Measurements from ENCODE around the gene POLD4. TPM values are rescaled to one million over a fixed set of nuclear protein-coding genes. Genes with fewer than 3 reads are reported as not detected.
A peak's percentile ranks its signal among the peaks of the same experiment; 100 is the strongest.

The POLD4 gene
- total RNA-seq, 3 donors from 2014 or later: 16.4 to 23.8 (median 22.0) TPM

- no peak for DNase-seq
- peak; percentile 20 to 25 for ATAC-seq
- Mint-ChIP-seq H3K36me3 (ENCODE audit: insufficient read depth) (peaks cover 5% of the 10 kb centered on the region), H3K4me3 (peak overlapping the region; percentile 35), H3K27me3 (ENCODE audit: low read depth) (no peaks in the 10 kb centered on the region), H3K9me3 (no peaks in the 10 kb centered on the region), H3K4me1 (ENCODE audit: low read depth) (peaks cover 17% of the 10 kb centered on the region)
Measured at GRCh38 chr11:67302571-67303131, 50.7 kb downstream of the POLD4 start.

- peaks cover 6% of the 10 kb centered on the region for H3K36me3 Mint-ChIP-seq (ENCODE audit: insufficient read depth)
- ATAC-seq (no peak), DNase-seq (no peak)
- H3K27me3 Mint-ChIP-seq (ENCODE audit: low read depth): no peaks in the 10 kb centered on the region
- peaks cover 17% of the 10 kb centered on the region for H3K4me1 Mint-ChIP-seq (ENCODE audit: low read depth)
- H3K4me3 Mint-ChIP-seq: peak overlapping the region; percentile 35
- peaks cover under 1% of the 10 kb centered on the region for H3K9me3 Mint-ChIP-seq
Measured at GRCh38 chr11:67301951-67302516, 51.3 kb downstream of the POLD4 start.

GRCh38 chr11:67301313-67301921, 51.9 kb downstream of the POLD4 start:
- Mint-ChIP-seq H3K4me3 (no peak overlapping the region), H3K9me3 (peaks cover 6% of the 10 kb centered on the region), H3K4me1 (ENCODE audit: low read depth) (peaks cover 17% of the 10 kb centered on the region), H3K36me3 (ENCODE audit: insufficient read depth) (peaks cover 12% of the 10 kb centered on the region), H3K27me3 (ENCODE audit: low read depth) (no peaks in the 10 kb centered on the region)
- ATAC-seq: no peak
- no peak for DNase-seq

Other genes starting within 250 kb of the POLD4 start
- 100 to 1,000 TPM in 2 of 3 donors, 10 to 100 TPM in 1; 94.2 to 114 (median 104) TPM for gene KDM2A, start 234.3 kb downstream of the POLD4 start, total RNA-seq
- gene GRK2, start 87.1 kb downstream of the POLD4 start, total RNA-seq: 100 to 1,000 TPM; 152 to 172 (median 171) TPM
- gene ANKRD13D, start 64.2 kb downstream of the POLD4 start, total RNA-seq: 10 to 100 TPM; 67.7 to 75.4 (median 69.8) TPM
- gene SSH3, start 50.0 kb downstream of the POLD4 start, total RNA-seq: 1 to 10 TPM; 4.8 to 7.2 (median 6.6) TPM
- gene CLCF1, start 20.1 kb upstream of the POLD4 start, total RNA-seq: 1 to 10 TPM in 2 of 3 donors, under 1 TPM in 1; 0.56 to 1.5 (median 1.4) TPM
- gene RAD9A, start 38.4 kb upstream of the POLD4 start, total RNA-seq: 10 to 100 TPM; 36.2 to 40.0 (median 36.2) TPM
- gene PPP1CA, start 48.3 kb upstream of the POLD4 start, total RNA-seq: 100 to 1,000 TPM; 262 to 265 (median 264) TPM
- 10 to 100 TPM; 63.5 to 90.1 (median 68.5) TPM for gene TBC1D10C, start 50.5 kb upstream of the POLD4 start, total RNA-seq
- 1 to 10 TPM; 1.4 to 2.2 (median 1.5) TPM for gene CARNS1, start 62.1 kb upstream of the POLD4 start, total RNA-seq
- gene RPS6KB2, start 74.9 kb upstream of the POLD4 start, total RNA-seq: 10 to 100 TPM; 90.3 to 97.2 (median 92.7) TPM
- gene PTPRCAP, start 84.1 kb upstream of the POLD4 start, total RNA-seq: 100 to 1,000 TPM in 2 of 3 donors, 10 to 100 TPM in 1; 61.5 to 114 (median 108) TPM
- gene CORO1B, start 89.9 kb upstream of the POLD4 start, total RNA-seq: 100 to 1,000 TPM in 2 of 3 donors, 10 to 100 TPM in 1; 97.5 to 139 (median 114) TPM
- gene GPR152, start 99.2 kb upstream of the POLD4 start, total RNA-seq: not detected
- 1 to 10 TPM in 2 of 3 donors, under 1 TPM in 1; 0.48 to 1.5 (median 1.1) TPM for gene CABP4, start 101.8 kb upstream of the POLD4 start, total RNA-seq
- gene TMEM134, start 115.7 kb upstream of the POLD4 start, total RNA-seq: 10 to 100 TPM; 31.1 to 36.3 (median 32.9) TPM
- gene AIP, start 129.5 kb upstream of the POLD4 start, total RNA-seq: 100 to 1,000 TPM; 156 to 183 (median 166) TPM
- gene PITPNM1, start 151.8 kb upstream of the POLD4 start, total RNA-seq: 100 to 1,000 TPM in 1 of 3 donors, 10 to 100 TPM in 2; 88.8 to 118 (median 96.4) TPM
- 10 to 100 TPM; 79.1 to 89.1 (median 86.2) TPM for gene CDK2AP2, start 154.6 kb upstream of the POLD4 start, total RNA-seq
- gene CABP2, start 169.9 kb upstream of the POLD4 start, total RNA-seq: not detected
- 100 to 1,000 TPM; 363 to 446 (median 421) TPM for gene GSTP1, start 230.3 kb upstream of the POLD4 start, total RNA-seq

Measured in activated T-cell treated with anti-CD3 and anti-CD28 coated beads, Interleukin-2, amount 50 U/mL, for 4 hours (primary cell).